Measurements from ENCODE around the gene PDC.
"Not testable (repeated sequence)": the region's sequence is repeated elsewhere in the genome, so short reads cannot be mapped to it uniquely, and the experiment has no call there.

PDC gene

DNA sequence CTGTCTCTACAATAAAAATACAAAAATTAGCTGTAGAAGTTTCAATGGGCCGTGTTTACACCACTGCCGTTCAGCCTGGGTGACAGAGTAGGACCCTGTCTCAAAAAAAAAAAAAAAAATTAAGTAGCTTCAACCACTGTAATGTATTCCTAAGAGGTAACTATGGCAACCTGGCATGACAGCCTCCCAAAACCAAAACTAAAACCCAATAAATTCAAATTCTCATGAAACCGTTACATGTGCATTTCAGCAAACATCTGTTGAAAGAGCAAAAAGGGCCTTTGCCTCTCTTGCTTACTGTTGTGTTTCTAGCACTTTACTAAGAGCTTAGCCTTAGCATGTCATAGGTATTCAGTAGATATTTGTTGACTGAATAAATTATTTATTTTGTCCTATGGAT, 51.8 kb downstream of the PDC start:
- no peaks in the 10 kb centered on the region for H3F3A ChIP-seq (ENCODE audit: low read depth)
- TF ChIP-seq, protein P1, sequence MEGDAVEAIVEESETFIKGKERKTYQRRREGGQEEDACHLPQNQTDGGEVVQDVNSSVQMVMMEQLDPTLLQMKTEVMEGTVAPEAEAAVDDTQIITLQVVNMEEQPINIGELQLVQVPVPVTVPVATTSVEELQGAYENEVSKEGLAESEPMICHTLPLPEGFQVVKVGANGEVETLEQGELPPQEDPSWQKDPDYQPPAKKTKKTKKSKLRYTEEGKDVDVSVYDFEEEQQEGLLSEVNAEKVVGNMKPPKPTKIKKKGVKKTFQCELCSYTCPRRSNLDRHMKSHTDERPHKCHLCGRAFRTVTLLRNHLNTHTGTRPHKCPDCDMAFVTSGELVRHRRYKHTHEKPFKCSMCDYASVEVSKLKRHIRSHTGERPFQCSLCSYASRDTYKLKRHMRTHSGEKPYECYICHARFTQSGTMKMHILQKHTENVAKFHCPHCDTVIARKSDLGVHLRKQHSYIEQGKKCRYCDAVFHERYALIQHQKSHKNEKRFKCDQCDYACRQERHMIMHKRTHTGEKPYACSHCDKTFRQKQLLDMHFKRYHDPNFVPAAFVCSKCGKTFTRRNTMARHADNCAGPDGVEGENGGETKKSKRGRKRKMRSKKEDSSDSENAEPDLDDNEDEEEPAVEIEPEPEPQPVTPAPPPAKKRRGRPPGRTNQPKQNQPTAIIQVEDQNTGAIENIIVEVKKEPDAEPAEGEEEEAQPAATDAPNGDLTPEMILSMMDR (conservative IDR thresholded peaks at IDR 0.05; ENCODE audit: low read length), result no peak
- TF ChIP-seq EZH2phosphoT487 (IDR thresholded peaks at IDR 0.05; ENCODE audit: borderline replicate concordance), result no peak
- H3K9ac ChIP-seq (ENCODE audit: low read depth, low read length, poor library complexity, severe bottlenecking), result no peak overlapping the region
- H3K4me2 ChIP-seq (ENCODE audit: low read depth, low read length, poor library complexity, severe bottlenecking), result no peak overlapping the region
- no peaks in the 10 kb centered on the region for H3K79me2 ChIP-seq (ENCODE audit: insufficient read depth, low read length)
- no peak overlapping the region for H2AFZ ChIP-seq (ENCODE audit: low read length)
- H3K9me3 ChIP-seq (ENCODE audit: insufficient read depth, low read depth, low read length), result no peaks in the 10 kb centered on the region
- no peaks in the 10 kb centered on the region for H4K20me1 ChIP-seq (ENCODE audit: insufficient read depth, low read length, poor library complexity, severe bottlenecking)
- H3K27me3 ChIP-seq (ENCODE audit: insufficient read depth, low read length, poor library complexity, severe bottlenecking), result no peaks in the 10 kb centered on the region
- H3K36me3 ChIP-seq (ENCODE audit: insufficient read depth, low read length), result peaks cover 38% of the 10 kb centered on the region
- no peaks in the 10 kb centered on the region for H3K9me2 ChIP-seq (replicated peaks; ENCODE audit: low read depth, low read length)
- H3K4me3 ChIP-seq (ENCODE audit: low read length, poor library complexity, severe bottlenecking), result no peak overlapping the region
- H3K4me1 ChIP-seq (ENCODE audit: insufficient read depth, low read length, poor library complexity, severe bottlenecking), result no peaks in the 10 kb centered on the region

DNA sequence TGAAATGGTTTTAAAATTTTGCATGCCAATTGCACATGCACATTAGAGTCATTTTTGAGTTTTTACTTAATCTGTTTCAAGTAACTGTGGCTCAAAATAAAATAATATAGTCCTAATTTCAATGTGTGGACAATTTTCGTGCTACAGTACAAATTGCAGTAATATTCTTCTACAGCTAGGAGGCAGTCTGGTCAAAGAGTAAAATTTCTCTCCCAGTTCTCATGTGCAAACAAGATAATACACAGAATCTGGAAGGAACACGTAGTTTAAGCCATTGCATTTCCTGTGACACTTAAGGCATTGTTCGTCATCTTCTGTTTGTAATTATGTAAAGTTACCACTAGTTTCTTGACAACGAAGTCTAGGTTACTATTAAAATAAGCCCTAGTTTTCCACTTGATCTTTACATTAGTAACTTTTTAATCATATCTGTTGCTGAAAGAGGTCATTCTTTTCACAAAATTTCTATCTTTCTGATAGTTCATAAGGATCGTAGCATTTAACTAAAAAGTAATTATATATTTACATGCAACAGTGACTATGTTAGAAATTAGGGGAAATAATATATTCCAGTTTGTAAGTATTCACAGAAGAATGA, 56.4 kb downstream of the PDC start:
- Histone ChIP-seq H3K27me3 (ENCODE audit: insufficient read depth, low read length, poor library complexity, severe bottlenecking) (no peaks in the 10 kb centered on the region), H2AFZ (ENCODE audit: low read length) (no peak overlapping the region), H3K79me2 (ENCODE audit: insufficient read depth, low read length) (no peaks in the 10 kb centered on the region), H4K20me1 (ENCODE audit: insufficient read depth, low read length, poor library complexity, severe bottlenecking) (no peaks in the 10 kb centered on the region), H3K4me3 (ENCODE audit: low read length, poor library complexity, severe bottlenecking) (no peak overlapping the region), H3K9ac (ENCODE audit: low read depth, low read length, poor library complexity, severe bottlenecking) (no peak overlapping the region), H3K9me2 (replicated peaks; ENCODE audit: low read depth, low read length) (no peaks in the 10 kb centered on the region), H3K4me2 (ENCODE audit: low read depth, low read length, poor library complexity, severe bottlenecking) (no peak overlapping the region), H3K36me3 (ENCODE audit: insufficient read depth, low read length) (peaks cover 34% of the 10 kb centered on the region), H3K9me3 (ENCODE audit: insufficient read depth, low read depth, low read length) (no peaks in the 10 kb centered on the region), H3K4me1 (ENCODE audit: insufficient read depth, low read length, poor library complexity, severe bottlenecking) (no peaks in the 10 kb centered on the region), H3F3A (ENCODE audit: low read depth) (no peaks in the 10 kb centered on the region)
- TF ChIP-seq EZH2phosphoT487 (IDR thresholded peaks at IDR 0.05; ENCODE audit: borderline replicate concordance), result no peak
- TF ChIP-seq, protein P1 (conservative IDR thresholded peaks at IDR 0.05; ENCODE audit: low read length), result peak; percentile 84

DNA sequence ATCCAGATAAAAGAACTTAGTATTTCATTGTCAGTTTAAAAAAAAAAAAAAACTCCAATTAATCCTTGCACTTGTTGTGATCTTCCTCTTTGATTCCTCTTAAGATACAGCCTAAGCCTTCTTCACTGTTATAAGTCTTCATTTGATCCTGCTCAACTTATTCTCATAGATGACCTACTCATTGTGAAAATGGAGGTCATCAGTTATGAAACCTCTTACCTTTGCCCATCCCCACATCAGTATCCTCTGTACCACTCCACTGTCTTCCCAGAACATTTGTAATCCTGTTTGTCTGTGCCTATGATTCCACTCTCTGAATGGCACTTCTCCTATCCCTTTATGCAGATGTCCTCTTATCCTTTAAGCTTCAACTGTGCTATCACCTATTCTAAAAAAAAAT, 57.3 kb downstream of the PDC start:
- H3F3A ChIP-seq (ENCODE audit: low read depth), result no peaks in the 10 kb centered on the region
- no peaks in the 10 kb centered on the region for H3K79me2 ChIP-seq (ENCODE audit: insufficient read depth, low read length)
- peaks cover 37% of the 10 kb centered on the region for H3K36me3 ChIP-seq (ENCODE audit: insufficient read depth, low read length)
- H3K4me3 ChIP-seq (ENCODE audit: low read length, poor library complexity, severe bottlenecking), result no peak overlapping the region
- H3K4me1 ChIP-seq (ENCODE audit: insufficient read depth, low read length, poor library complexity, severe bottlenecking), result no peaks in the 10 kb centered on the region
- H3K4me2 ChIP-seq (ENCODE audit: low read depth, low read length, poor library complexity, severe bottlenecking), result no peak overlapping the region
- no peak overlapping the region for H3K9ac ChIP-seq (ENCODE audit: low read depth, low read length, poor library complexity, severe bottlenecking)
- H3K9me3 ChIP-seq (ENCODE audit: insufficient read depth, low read depth, low read length), result no peaks in the 10 kb centered on the region
- H3K9me2 ChIP-seq (replicated peaks; ENCODE audit: low read depth, low read length), result no peaks in the 10 kb centered on the region
- no peak overlapping the region for H2AFZ ChIP-seq (ENCODE audit: low read length)
- no peaks in the 10 kb centered on the region for H4K20me1 ChIP-seq (ENCODE audit: insufficient read depth, low read length, poor library complexity, severe bottlenecking)
- H3K27me3 ChIP-seq (ENCODE audit: insufficient read depth, low read length, poor library complexity, severe bottlenecking), result no peaks in the 10 kb centered on the region
- TF ChIP-seq, protein P1 (conservative IDR thresholded peaks at IDR 0.05; ENCODE audit: low read length), result no peak
- no peak for TF ChIP-seq EZH2phosphoT487 (IDR thresholded peaks at IDR 0.05; ENCODE audit: borderline replicate concordance)

DNA sequence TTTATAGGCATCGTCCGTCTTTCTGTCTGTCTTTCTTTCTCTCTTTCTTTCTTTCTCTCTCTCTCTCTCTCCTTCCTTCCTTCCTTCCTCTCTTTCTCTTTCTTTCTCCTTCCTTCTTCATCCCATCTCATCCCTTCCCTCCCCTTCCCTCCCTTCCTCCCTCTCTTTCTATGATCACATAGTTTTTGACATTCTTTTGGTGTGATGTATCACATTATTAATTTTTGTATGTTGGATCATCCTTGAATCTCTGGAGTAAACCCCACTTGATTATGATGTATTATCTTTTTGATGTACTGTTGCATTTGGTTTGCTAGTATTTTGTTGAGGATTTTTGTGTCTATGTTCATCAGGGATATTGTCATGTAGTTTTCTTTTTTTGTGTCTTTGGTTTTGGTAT, 59.5 kb downstream of the PDC start:
- not testable (repeated sequence) for H3K4me2 ChIP-seq (ENCODE audit: low read depth, low read length, poor library complexity, severe bottlenecking); H4K20me1 ChIP-seq (ENCODE audit: insufficient read depth, low read length, poor library complexity, severe bottlenecking); H3K9me3 ChIP-seq (ENCODE audit: insufficient read depth, low read depth, low read length); H3K9ac ChIP-seq (ENCODE audit: low read depth, low read length, poor library complexity, severe bottlenecking); H3K4me1 ChIP-seq (ENCODE audit: insufficient read depth, low read length, poor library complexity, severe bottlenecking); H3K27me3 ChIP-seq (ENCODE audit: insufficient read depth, low read length, poor library complexity, severe bottlenecking); H2AFZ ChIP-seq (ENCODE audit: low read length); H3F3A ChIP-seq (ENCODE audit: low read depth); H3K9me2 ChIP-seq (replicated peaks; ENCODE audit: low read depth, low read length); H3K79me2 ChIP-seq (ENCODE audit: insufficient read depth, low read length); H3K4me3 ChIP-seq (ENCODE audit: low read length, poor library complexity, severe bottlenecking)
- peaks cover 35% of the 10 kb centered on the region; the same call in 1 of the 2 replicates for H3K36me3 ChIP-seq (ENCODE audit: insufficient read depth, low read length)

Data from Loucy (cell line).